LNCaP clone FGC (cell line): Measurements from ENCODE around the gene SMOC1.

Experiments
- DNase-seq: peaks from one replicate; pipeline ENCODE4 v3.0.0-alpha.2; 2011; ENCODE audit warnings: low read depth
- H3K4me3 ChIP-seq: 2 replicates; pipeline ENCODE4 v1.5.1; 2011; ENCODE audit warnings: mild to moderate bottlenecking, low read depth, low read length, control low read depth
- TF ChIP-seq, protein P1 (sequence below): IDR thresholded peaks from 2 replicates; pipeline ENCODE4 v1.5.1; 2012; ENCODE audit warnings: mild to moderate bottlenecking; ENCODE audit not compliant: control insufficient read depth, insufficient read depth; ENCODE audit errors: extremely low read depth

SMOC1 gene

GRCh38 chr14:70061108-70061507, 181.9 kb downstream of the SMOC1 start:
- no peak for DNase-seq
- TF ChIP-seq, protein P1, sequence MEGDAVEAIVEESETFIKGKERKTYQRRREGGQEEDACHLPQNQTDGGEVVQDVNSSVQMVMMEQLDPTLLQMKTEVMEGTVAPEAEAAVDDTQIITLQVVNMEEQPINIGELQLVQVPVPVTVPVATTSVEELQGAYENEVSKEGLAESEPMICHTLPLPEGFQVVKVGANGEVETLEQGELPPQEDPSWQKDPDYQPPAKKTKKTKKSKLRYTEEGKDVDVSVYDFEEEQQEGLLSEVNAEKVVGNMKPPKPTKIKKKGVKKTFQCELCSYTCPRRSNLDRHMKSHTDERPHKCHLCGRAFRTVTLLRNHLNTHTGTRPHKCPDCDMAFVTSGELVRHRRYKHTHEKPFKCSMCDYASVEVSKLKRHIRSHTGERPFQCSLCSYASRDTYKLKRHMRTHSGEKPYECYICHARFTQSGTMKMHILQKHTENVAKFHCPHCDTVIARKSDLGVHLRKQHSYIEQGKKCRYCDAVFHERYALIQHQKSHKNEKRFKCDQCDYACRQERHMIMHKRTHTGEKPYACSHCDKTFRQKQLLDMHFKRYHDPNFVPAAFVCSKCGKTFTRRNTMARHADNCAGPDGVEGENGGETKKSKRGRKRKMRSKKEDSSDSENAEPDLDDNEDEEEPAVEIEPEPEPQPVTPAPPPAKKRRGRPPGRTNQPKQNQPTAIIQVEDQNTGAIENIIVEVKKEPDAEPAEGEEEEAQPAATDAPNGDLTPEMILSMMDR = no peak
- no peak overlapping the region for H3K4me3 ChIP-seq

- TF ChIP-seq, protein P1 = no peak
- H3K4me3 ChIP-seq = no peak overlapping the region
- no peak for DNase-seq
Measured at GRCh38 chr14:70064136-70064865, 185.1 kb downstream of the SMOC1 start.

DNA sequence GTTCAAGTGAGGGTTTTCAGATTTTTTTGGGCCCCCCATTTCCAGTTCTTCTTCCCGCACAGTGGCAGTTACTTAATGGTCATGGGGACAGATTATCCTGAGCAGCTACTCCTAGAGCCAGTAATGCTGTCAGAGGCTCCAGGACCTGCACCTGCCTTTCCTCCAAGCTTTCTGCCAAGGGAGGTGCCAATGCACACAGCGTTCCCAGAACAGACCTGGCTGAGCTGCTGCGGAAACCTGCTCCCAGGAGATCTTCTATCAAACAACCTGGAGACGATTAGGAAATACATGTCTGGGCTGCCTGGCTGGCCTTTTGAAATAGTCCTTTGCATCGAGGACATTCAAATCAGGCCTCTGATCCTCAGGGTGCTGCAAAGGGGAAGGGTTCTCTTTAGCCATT, 188.6 kb downstream of the SMOC1 start:
- TF ChIP-seq, protein P1 = no peak
- H3K4me3 ChIP-seq = no peak overlapping the region
- peak; percentile 38 for DNase-seq

DNA sequence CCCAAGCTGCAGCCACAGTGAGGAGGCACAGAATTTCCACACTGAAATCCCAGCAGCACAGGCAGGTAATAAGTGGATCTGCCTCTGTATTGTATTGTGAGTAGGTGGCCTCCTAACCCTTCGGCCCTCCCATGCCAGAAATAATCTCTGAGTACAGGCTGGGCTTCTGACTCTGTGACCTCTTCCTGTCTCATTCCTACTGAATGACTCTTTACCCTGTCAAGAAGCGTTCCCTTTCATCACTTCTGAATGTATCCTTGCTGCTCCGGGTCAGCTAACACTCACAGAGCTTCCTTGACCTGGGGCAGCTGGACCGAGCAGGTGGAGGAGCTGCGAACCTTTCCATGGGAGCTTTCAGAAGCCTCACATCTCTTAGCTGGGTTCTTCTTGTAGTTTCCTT, 190.0 kb downstream of the SMOC1 start:
- H3K4me3 ChIP-seq = no peak overlapping the region
- TF ChIP-seq, protein P1 = no peak
- DNase-seq = no peak

DNA sequence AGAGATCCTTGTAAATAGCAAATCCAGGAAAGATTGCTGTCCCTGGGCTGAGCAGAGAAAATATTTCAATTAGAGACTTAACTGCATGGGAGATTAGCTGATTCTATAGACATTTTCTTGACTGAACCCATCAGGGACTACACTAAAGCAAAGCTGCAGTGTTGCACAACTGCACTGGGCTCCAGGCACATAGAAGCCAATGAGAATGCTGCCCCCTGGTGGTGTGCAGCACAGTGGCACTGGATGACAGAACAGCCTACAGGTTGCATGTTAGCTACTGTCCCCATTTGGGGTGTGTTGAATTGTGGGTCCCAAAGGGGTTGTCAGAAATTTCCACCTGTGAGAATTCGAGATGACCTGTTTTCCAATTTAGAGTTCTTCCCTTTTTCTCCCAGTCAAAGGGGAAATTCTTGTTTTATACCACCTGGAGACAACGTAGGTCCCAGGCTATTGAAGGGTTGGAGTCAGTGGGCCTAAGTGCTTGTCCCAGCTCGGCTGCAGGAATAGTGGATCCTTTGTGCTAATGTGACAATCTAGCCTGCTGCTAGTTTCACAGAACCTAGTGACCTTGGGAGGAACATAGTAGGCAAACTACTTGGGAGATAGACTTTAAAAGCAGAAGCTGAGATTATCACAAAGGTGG, 194.8 kb downstream of the SMOC1 start:
- peak; percentile 48 for DNase-seq
- TF ChIP-seq, protein P1 = peak; percentile 99
- H3K4me3 ChIP-seq = no peak overlapping the region

DNA sequence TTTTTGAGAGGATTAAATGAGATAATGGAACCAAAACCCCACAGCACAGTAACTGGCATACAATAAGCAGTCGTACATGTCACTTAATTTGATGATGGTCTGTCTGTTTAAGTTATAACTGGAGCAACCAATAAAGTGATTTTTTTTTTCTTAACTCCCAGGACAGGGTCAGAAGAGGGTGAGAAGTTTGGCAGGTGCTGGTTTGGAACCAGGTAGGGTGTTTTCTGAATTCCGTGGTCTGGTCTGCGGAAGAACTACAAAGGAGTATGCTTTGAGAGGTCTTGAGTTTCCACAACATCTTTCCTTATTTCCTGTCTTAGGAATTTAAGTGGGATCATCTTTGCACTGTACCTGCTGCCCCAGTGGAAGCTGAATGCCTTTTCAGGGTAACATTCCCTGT, 197.8 kb downstream of the SMOC1 start:
- TF ChIP-seq, protein P1 = no peak
- DNase-seq = no peak
- no peak overlapping the region for H3K4me3 ChIP-seq
